ENCODE measurements around the gene PNPLA7.
A peak's percentile ranks its signal among the peaks of the same experiment; 100 is the strongest.
"Not testable (repeated sequence)": the region's sequence is repeated elsewhere in the genome, so short reads cannot be mapped to it uniquely, and the experiment has no call there.

The PNPLA7 gene

GRCh38 chr9:137459152-137459600, 91.0 kb downstream of the PNPLA7 start, which contains the start of gene NSMF:
Gene NSMF (minus strand): TSS chr9:137459334. CDS start chr9:137459102, 232 bp downstream.
- peak; percentile 94 for DNase-seq

GRCh38 chr9:137458194-137459151, 91.7 kb downstream of the PNPLA7 start:
- DNase-seq, result peak; percentile 63

- no peak for DNase-seq
Observed at GRCh38 chr9:137457406-137458193, 92.6 kb downstream of the PNPLA7 start.

GRCh38 chr9:137456864-137457405, 93.3 kb downstream of the PNPLA7 start:
- no peak for DNase-seq

GRCh38 chr9:137456061-137456863, 93.9 kb downstream of the PNPLA7 start:
- DNase-seq, result no peak

GRCh38 chr9:137455359-137455991, 94.7 kb downstream of the PNPLA7 start:
- DNase-seq, result no peak

GRCh38 chr9:137454597-137455358, 95.4 kb downstream of the PNPLA7 start:
- DNase-seq, result no peak

GRCh38 chr9:137454145-137454596, 96.0 kb downstream of the PNPLA7 start:
- DNase-seq, result peak; percentile 54

- peak; percentile 74 for DNase-seq
Observed at GRCh38 chr9:137453643-137454081, 96.5 kb downstream of the PNPLA7 start.

- DNase-seq, result peak; percentile 39
Observed at GRCh38 chr9:137452761-137453642, 97.2 kb downstream of the PNPLA7 start.

- no peak for DNase-seq
Observed at GRCh38 chr9:137452006-137452760, 98.0 kb downstream of the PNPLA7 start.

- DNase-seq, result not testable (repeated sequence)
Observed at GRCh38 chr9:137451264-137452005, 98.8 kb downstream of the PNPLA7 start.

- not testable (repeated sequence) for DNase-seq
Observed at GRCh38 chr9:137450539-137451222, 99.5 kb downstream of the PNPLA7 start.

GRCh38 chr9:137449931-137450538, 100.2 kb downstream of the PNPLA7 start:
- no peak for DNase-seq

- no peak for DNase-seq
Observed at GRCh38 chr9:137449081-137449844, 100.9 kb downstream of the PNPLA7 start.

- no peak for DNase-seq
Observed at GRCh38 chr9:137448602-137448962, 101.6 kb downstream of the PNPLA7 start.
